Measurements from ENCODE around the gene CDK19. TPM values are rescaled to one million over a fixed set of nuclear protein-coding genes. Genes with fewer than 3 reads are reported as not detected.

CDK19 gene
- total RNA-seq, 4 donors from 2014 or later: 10.8 to 13.2 (median 12.1) TPM

GRCh38 chr6:110786696-110787095, 28.6 kb downstream of the CDK19 start:
- intact Hi-C loops (cut with DNase I): no loop called here
- TF ChIP-seq POLR2A (IDR thresholded peaks at IDR 0.05): no peak
- TF ChIP-seq CTCF (IDR thresholded peaks at IDR 0.05): no peak
- 82 to 100% methylated on average over 1 of the region's 1 CpG for WGBS, 2 donors

GRCh38 chr6:110786271-110786670, 29.0 kb downstream of the CDK19 start:
- 98 to 100% methylated on average over 3 of the region's 3 CpGs for WGBS, 2 donors
- peaks cover 0 to 12% (median 0%) of the 10 kb centered on the region in 3 donors for H3K4me1 ChIP-seq
- no peak for DNase-seq
- no peaks in the 10 kb centered on the region for H3K27me3 ChIP-seq
- no peak overlapping the region for H3K4me3 ChIP-seq
- H3K36me3 ChIP-seq: peaks cover 0 to 5% (median 0%) of the 10 kb centered on the region in 3 donors
- TF ChIP-seq CTCF (IDR thresholded peaks at IDR 0.05) (no peak), POLR2A (IDR thresholded peaks at IDR 0.05) (no peak)
- no peak overlapping the region for H3K27ac ChIP-seq
- intact Hi-C loops (cut with DNase I): no loop called here
- peaks cover 0 to 12% (median 9%) of the 10 kb centered on the region in 3 donors for H3K9me3 ChIP-seq

More at GRCh38 chr6:110786696-110787095, 28.6 kb downstream of the CDK19 start:
- Histone ChIP-seq H3K9me3 (peaks cover 0 to 12% (median 9%) of the 10 kb centered on the region in 3 donors), H3K36me3 (peaks cover 0 to 5% (median 0%) of the 10 kb centered on the region in 3 donors), H3K27me3 (no peaks in the 10 kb centered on the region), H3K27ac (no peak overlapping the region), H3K4me1 (peaks cover 0 to 8% (median 0%) of the 10 kb centered on the region in 3 donors), H3K4me3 (no peak overlapping the region)
- DNase-seq: no peak

GRCh38 chr6:110784610-110784979, 30.7 kb downstream of the CDK19 start:
- no peak overlapping the region for H3K27ac ChIP-seq
- TF ChIP-seq POLR2A (IDR thresholded peaks at IDR 0.05) (no peak), CTCF (IDR thresholded peaks at IDR 0.05) (no peak)
- no peak overlapping the region for H3K4me3 ChIP-seq
- H3K27me3 ChIP-seq: no peaks in the 10 kb centered on the region
- intact Hi-C loops (cut with DNase I): no loop called here
- WGBS, 2 donors: 55 to 56% methylated on average over 1 of the region's 1 CpG
- no peak for DNase-seq
- H3K36me3 ChIP-seq: peaks cover 0 to 5% (median 0%) of the 10 kb centered on the region in 3 donors
- peaks cover 0 to 12% (median 0%) of the 10 kb centered on the region in 3 donors for H3K4me1 ChIP-seq
- H3K9me3 ChIP-seq: peaks cover 0 to 12% (median 9%) of the 10 kb centered on the region in 3 donors

GRCh38 chr6:110781522-110782214, 33.6 kb downstream of the CDK19 start:
- Histone ChIP-seq H3K27me3 (no peaks in the 10 kb centered on the region), H3K9me3 (no peaks in the 10 kb centered on the region), H3K27ac (no peak overlapping the region), H3K36me3 (no peaks in the 10 kb centered on the region), H3K4me1 (peaks cover 0 to 13% (median 0%) of the 10 kb centered on the region in 3 donors), H3K4me3 (no peak overlapping the region)
- TF ChIP-seq CTCF (IDR thresholded peaks at IDR 0.05) (no peak), POLR2A (IDR thresholded peaks at IDR 0.05) (no peak)
- intact Hi-C loops (cut with DNase I): no loop called here
- 50 to 51% methylated on average over 7 of the region's 7 CpGs for WGBS, 2 donors
- no peak for DNase-seq

GRCh38 chr6:110778333-110778732, 36.9 kb downstream of the CDK19 start:
- no peak for TF ChIP-seq CTCF (IDR thresholded peaks at IDR 0.05)
- no peak for TF ChIP-seq POLR2A (IDR thresholded peaks at IDR 0.05)
- H3K9me3 ChIP-seq: no peaks in the 10 kb centered on the region
- no peaks in the 10 kb centered on the region for H3K27me3 ChIP-seq
- 75 to 89% methylated on average over 1 of the region's 1 CpG for WGBS, 2 donors
- intact Hi-C loops (cut with DNase I): no loop called here
- no peak overlapping the region for H3K27ac ChIP-seq
- H3K36me3 ChIP-seq: no peaks in the 10 kb centered on the region
- no peak overlapping the region for H3K4me3 ChIP-seq
- DNase-seq: no peak
- peaks cover 0 to 19% (median 0%) of the 10 kb centered on the region in 3 donors for H3K4me1 ChIP-seq
